ENCODE results near the gene CHST8. TPM values are rescaled to one million over a fixed set of nuclear protein-coding genes. Genes with fewer than 3 reads are reported as not detected.

Gene CHST8
- total and polyA plus RNA-seq, 2 of the 13 experiments (the other 11 are each of a cell fraction or from before 2014, with no cell fraction given): not detected

GRCh38 chr19:33602576-33603204 is 19.1 kb upstream of the CHST8 start:
- H3K27ac ChIP-seq (ENCODE audit: extremely low read length, insufficient read depth, low read length): no peak overlapping the region
- H3K79me2 ChIP-seq (ENCODE audit: insufficient read depth, low read length): no peaks in the 10 kb centered on the region
- no peaks in the 10 kb centered on the region for H3K27me3 ChIP-seq (ENCODE audit: control insufficient read depth in 1 of 2, insufficient read depth in 2 of 2, low read length in 2 of 2)
- no peak overlapping the region for H3K9ac ChIP-seq (ENCODE audit: insufficient read depth, low read depth, low read length)
- no peak overlapping the region for H3K4me3 ChIP-seq (replicated peaks in 1 of 3; ENCODE audit: insufficient read depth in 1 of 3, low read depth in 2 of 3, low read length in 3 of 3)
- POLR2A ChIA-PET: no interaction called here
- H3K36me3 ChIP-seq (replicated peaks in 1 of 2; ENCODE audit: control insufficient read depth in 1 of 2, insufficient read depth in 2 of 2, low read length in 2 of 2): no peaks in the 10 kb centered on the region
- no peak overlapping the region for H3K4me2 ChIP-seq (ENCODE audit: low read depth, low read length)
- CTCF ChIA-PET (ENCODE audit: low intra/inter-chr PET ratio, low total read pairs): no interaction called here
- in situ Hi-C loops (cut with HindIII; ENCODE audit: extremely low pct_ligation_motif_present, low pct_unique_long_range_greater_than_20kb): no loop called here
- intact Hi-C loops (cut with micrococcal nuclease; ENCODE audit: unreplicated experiment): no loop called here
- H3K9me3 ChIP-seq (ENCODE audit: low read length): peaks cover 24% of the 10 kb centered on the region
- no peak for TF ChIP-seq SRSF9 (IDR thresholded peaks at IDR 0.05; ENCODE audit: borderline replicate concordance, insufficient read depth, low read depth, low read length, poor library complexity, severe bottlenecking)
- no peak for TF ChIP-seq CENPBD1 (CRISPR knock-in tag; IDR thresholded peaks at IDR 0.05; ENCODE audit: borderline replicate concordance, low read depth)
- TF ChIP-seq KMT2B (CRISPR knock-in tag; IDR thresholded peaks at IDR 0.05): no peak
- no peak for TF ChIP-seq ZNF761 (CRISPR knock-in tag; conservative IDR thresholded peaks at IDR 0.05)
- BruUV-seq (replicated peaks): no TSS peak
- FAIRE-seq (no peak), ATAC-seq (no peak), DNase-seq (ENCODE audit: low spot score) (no peak)
- WGBS (ENCODE audit: low lambda C conversion rate): 54% methylated on average over 16 of the region's 16 CpGs
- no peak overlapping the region for H2AFZ ChIP-seq (ENCODE audit: low read length)
- H3K4me1 ChIP-seq (ENCODE audit: insufficient read depth, low read length): no peaks in the 10 kb centered on the region
- H4K20me1 ChIP-seq (ENCODE audit: insufficient read depth, low read length): no peaks in the 10 kb centered on the region

GRCh38 chr19:33603377-33603776 is 18.4 kb upstream of the CHST8 start:
- Histone ChIP-seq H3K9ac (ENCODE audit: insufficient read depth, low read depth, low read length) (no peak overlapping the region), H3K27ac (ENCODE audit: extremely low read length, insufficient read depth, low read length) (no peak overlapping the region), H3K4me3 (replicated peaks in 1 of 3; ENCODE audit: insufficient read depth in 1 of 3, low read depth in 2 of 3, low read length in 3 of 3) (no peak overlapping the region), H2AFZ (ENCODE audit: low read length) (no peak overlapping the region), H3K4me2 (ENCODE audit: low read depth, low read length) (no peak overlapping the region), H4K20me1 (ENCODE audit: insufficient read depth, low read length) (no peaks in the 10 kb centered on the region), H3K9me3 (ENCODE audit: low read length) (peaks cover 24% of the 10 kb centered on the region), H3K27me3 (ENCODE audit: control insufficient read depth in 1 of 2, insufficient read depth in 2 of 2, low read length in 2 of 2) (no peaks in the 10 kb centered on the region), H3K36me3 (replicated peaks in 1 of 2; ENCODE audit: control insufficient read depth in 1 of 2, insufficient read depth in 2 of 2, low read length in 2 of 2) (no peaks in the 10 kb centered on the region), H3K79me2 (ENCODE audit: insufficient read depth, low read length) (no peaks in the 10 kb centered on the region), H3K4me1 (ENCODE audit: insufficient read depth, low read length) (no peaks in the 10 kb centered on the region)
- DNase-seq (ENCODE audit: low spot score) (no peak), ATAC-seq (no peak), FAIRE-seq (no peak)
- intact Hi-C loops (cut with micrococcal nuclease; ENCODE audit: unreplicated experiment) (no loop called here), in situ Hi-C loops (cut with HindIII; ENCODE audit: extremely low pct_ligation_motif_present, low pct_unique_long_range_greater_than_20kb) (no loop called here)
- WGBS (ENCODE audit: low lambda C conversion rate): 2% methylated on average over 5 of the region's 6 CpGs
- POLR2A ChIA-PET: no interaction called here
- CTCF ChIA-PET (ENCODE audit: low intra/inter-chr PET ratio, low total read pairs): no interaction called here
- BruUV-seq (replicated peaks): no TSS peak
- TF ChIP-seq ZNF343 (CRISPR knock-in tag; IDR thresholded peaks at IDR 0.05): no peak
- no peak for TF ChIP-seq KLF12 (CRISPR knock-in tag; IDR thresholded peaks at IDR 0.05; ENCODE audit: borderline replicate concordance)
- no peak for TF ChIP-seq PCBP1 (IDR thresholded peaks at IDR 0.05; ENCODE audit: borderline replicate concordance, low read depth, low read length)
- no peak for TF ChIP-seq MBD4 (IDR thresholded peaks at IDR 0.05; ENCODE audit: borderline replicate concordance, low read length)
- TF ChIP-seq PCBP2 (optimal IDR thresholded peaks at IDR 0.05; ENCODE audit: low read depth, low read length, poor library complexity, severe bottlenecking): no peak
- TF ChIP-seq PBX2 (CRISPR knock-in tag; IDR thresholded peaks at IDR 0.05): no peak
- no peak for TF ChIP-seq NFAT5 (CRISPR knock-in tag; IDR thresholded peaks at IDR 0.05)
- no peak for TF ChIP-seq SIX1 (CRISPR knock-in tag; IDR thresholded peaks at IDR 0.05; ENCODE audit: borderline replicate concordance)

Measured in HepG2 (cell line).